GM10847 (cell line): ENCODE data around the gene HNRNPA0.

Experiments
- POLR2A ChIP-seq: IDR thresholded peaks from 2 replicates; pipeline ENCODE4 v1.6.1; 2011; ENCODE audit not compliant: insufficient read length; ENCODE audit errors: extremely low read depth

Gene HNRNPA0

GRCh38 chr5:137754188-137754960 lies at the start of gene HNRNPA0:
HNRNPA0 (minus strand) TSS chr5:137754363; CDS start chr5:137754066, 297 bp downstream.
- peak; percentile 94 for TF ChIP-seq POLR2A

GRCh38 chr5:137802282-137803210 lies 48.4 kb upstream of the HNRNPA0 start:
- TF ChIP-seq POLR2A = no peak

DNA sequence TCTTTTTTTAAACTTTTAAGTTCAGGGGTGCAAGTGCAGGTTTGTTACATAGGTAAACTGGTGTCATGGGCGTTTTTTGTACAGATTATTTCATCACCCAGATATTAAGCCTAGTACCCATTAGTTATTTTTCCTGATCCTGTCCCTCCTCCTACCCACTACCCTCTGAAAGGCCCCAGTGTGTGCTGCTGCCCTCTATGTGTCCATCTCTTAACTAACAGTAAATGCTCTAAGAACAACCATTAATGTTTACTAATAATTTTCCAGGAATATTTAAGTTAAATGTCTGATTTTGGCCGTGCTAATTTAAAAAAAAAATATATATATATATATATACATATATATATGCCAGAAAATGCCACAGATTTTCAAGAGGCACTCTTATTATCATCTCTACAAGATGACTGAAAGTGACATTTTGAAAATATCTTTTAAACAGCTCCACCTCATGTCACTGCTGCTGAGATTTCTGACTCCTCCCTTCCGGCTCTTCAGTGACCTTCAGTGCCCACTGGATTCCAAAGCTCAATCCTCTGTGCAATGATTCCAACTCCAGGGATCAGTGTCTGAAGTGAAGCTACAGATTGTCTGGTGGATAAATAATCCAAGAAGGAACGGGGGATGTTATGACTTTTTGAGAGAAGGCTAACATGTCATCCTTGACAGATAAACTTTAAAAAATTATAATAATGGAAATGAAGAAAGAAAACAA lies 46.7 kb upstream of the HNRNPA0 start:
- no peak for TF ChIP-seq POLR2A

- TF ChIP-seq POLR2A = no peak
Observed at GRCh38 chr5:137796279-137796678, 42.1 kb upstream of the HNRNPA0 start.

- TF ChIP-seq POLR2A = no peak
Observed at GRCh38 chr5:137794863-137795262, 40.7 kb upstream of the HNRNPA0 start.

DNA sequence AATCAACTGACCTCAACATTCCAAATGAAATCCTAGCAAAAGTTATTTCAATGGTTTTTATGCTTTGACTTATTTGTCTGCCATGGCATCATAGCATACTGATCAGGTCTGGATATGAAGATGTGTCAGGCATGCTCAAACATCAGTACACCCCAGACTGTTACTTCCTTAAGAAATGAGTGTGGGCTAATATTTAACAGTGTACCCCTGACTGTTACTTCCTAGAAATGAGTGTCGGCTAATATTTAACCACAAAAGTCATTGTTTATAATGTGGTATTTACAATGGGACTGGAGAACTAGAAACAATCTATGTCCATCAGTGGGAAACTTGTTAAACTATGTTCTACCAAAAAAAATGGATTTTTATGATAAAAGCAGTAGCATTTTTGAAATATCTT lies 38.1 kb upstream of the HNRNPA0 start:
- no peak for TF ChIP-seq POLR2A

DNA sequence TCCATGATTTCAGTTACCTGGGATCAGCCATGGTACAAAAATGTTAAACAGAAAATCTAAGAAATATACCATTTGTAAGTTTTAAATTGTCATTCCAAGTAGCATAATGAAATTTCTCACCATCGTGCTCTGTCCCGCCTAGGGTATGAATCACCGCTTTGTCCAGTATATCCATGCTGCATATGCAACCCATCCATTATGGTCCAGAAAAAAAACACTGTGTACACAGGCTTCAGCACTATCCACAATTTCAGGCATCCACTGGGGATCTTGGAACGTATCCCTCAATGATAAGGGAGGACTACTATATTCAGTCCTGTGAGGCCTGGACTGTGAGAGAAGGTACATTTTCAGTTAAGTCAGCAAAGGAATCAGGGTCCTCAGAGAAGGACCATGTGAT lies 37.6 kb upstream of the HNRNPA0 start:
- TF ChIP-seq POLR2A = no peak

GRCh38 chr5:137791387-137791786 lies 37.2 kb upstream of the HNRNPA0 start:
- TF ChIP-seq POLR2A = no peak

GRCh38 chr5:137782984-137783536 lies 28.9 kb upstream of the HNRNPA0 start:
- no peak for TF ChIP-seq POLR2A

DNA sequence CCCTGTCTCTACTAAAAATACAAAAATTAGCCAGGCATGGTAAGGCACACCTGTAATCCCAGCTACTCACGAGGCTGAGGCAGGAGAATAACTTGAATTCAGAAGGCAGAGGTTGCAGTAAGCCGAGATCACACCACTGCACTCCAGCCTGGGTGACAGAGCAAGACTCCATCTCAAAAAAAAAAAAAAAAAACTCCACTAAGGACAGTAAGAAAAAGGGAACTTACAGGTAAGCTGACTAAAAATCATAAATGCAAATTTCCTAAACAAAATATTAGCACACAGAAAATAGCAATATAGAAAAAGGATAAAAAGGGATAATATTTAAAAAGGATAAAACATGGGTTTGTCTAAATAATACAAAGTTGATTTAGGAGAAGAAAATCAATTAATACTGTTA lies 27.9 kb upstream of the HNRNPA0 start:
- TF ChIP-seq POLR2A = no peak

DNA sequence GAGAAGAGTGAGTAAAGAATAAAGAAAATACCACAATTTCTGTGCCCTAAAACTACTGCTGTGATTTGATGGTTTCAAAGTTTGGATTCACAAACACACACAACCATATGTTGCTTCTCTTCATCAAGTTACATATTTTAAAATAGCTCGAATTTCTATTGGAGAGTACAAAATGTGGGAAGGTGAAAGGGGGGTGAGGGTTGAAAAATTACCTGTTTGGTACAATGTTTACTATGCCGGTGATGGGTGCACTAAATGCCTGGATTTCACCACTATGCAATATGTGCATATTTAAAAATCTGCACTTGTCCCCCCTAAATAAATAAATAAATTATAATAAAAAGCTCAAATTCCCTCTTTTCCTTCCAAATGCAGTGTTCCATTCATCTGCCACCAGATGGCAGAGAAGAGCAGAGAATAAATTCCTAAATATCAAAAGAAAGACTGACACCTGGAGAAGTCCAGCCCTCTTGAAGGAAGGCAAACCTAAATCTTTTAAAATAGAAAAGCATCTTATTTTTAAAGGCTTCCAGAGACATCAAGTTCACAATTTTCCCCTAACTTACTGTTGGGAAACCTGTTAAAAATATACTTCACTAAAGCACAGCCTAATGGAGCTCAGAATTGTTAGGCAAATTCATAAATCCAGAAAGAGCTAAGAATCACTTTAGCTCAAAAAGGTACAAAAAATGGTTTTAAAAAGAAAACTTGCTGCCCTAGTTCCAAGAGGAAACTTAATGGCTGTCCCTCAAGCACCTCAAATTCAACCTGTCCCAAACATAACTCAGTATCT lies 24.8 kb upstream of the HNRNPA0 start:
- no peak for TF ChIP-seq POLR2A

DNA sequence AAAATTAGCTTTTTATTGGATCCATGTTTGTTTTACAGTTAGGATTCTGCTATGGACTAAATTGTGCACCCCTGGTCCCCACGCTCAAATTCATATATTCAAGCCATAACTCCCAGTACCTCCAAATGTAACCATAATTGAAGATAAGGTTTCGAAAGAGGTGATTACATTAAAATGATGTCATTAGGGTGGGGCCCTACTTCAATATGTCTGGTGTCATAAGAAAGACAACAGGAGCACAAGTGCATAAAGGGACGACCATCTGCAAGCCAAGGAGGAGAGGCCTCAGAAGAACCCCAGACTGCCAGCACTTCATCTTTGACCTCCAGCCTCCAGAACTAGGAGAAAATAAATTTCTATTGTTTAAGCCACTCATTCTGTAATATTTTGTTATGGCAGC lies 7.4 kb upstream of the HNRNPA0 start:
- TF ChIP-seq POLR2A = no peak

DNA sequence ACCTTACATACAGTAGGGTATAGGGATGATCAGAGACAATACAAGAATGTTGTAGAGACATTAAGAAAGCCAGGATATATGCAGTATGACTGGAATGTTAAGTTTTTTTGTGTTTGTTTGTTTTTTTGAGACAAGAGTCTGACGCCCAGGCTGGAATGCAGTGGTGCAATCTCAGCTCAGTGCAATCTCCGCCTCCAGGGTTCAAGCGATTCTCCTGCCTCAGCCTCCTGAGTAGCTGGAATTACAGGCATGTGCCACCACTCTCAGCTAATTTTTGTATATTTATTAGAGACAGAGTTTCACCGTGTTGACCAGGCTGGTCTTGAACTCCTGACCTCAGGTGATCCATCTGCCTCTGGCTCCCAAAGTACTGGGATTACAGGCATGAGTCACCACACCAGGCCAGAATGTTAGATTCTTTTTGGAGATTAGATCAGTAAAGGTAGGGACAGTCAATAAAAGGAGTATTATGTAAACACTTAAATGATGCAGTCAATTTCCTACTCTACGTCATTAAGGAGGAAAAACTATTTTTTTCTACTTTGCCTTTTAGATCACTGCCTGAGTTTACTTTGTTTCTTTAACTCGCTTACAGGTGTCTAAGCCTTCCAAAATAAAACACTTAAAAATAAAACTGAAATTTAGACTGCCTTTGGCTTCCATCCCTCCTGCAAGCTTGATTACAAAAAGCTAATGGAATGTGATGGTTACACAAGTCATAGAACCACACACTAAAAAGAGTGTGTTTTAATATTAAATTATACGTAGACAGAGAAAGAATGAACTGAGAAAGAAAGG lies 6.8 kb upstream of the HNRNPA0 start:
- TF ChIP-seq POLR2A = no peak

GRCh38 chr5:137760294-137760693 lies 6.1 kb upstream of the HNRNPA0 start:
- TF ChIP-seq POLR2A = no peak

- no peak for TF ChIP-seq POLR2A
Observed at GRCh38 chr5:137758715-137759306, 4.6 kb upstream of the HNRNPA0 start.
